ENCODE measurements around the gene TEAD2.

TEAD2 gene

DNA sequence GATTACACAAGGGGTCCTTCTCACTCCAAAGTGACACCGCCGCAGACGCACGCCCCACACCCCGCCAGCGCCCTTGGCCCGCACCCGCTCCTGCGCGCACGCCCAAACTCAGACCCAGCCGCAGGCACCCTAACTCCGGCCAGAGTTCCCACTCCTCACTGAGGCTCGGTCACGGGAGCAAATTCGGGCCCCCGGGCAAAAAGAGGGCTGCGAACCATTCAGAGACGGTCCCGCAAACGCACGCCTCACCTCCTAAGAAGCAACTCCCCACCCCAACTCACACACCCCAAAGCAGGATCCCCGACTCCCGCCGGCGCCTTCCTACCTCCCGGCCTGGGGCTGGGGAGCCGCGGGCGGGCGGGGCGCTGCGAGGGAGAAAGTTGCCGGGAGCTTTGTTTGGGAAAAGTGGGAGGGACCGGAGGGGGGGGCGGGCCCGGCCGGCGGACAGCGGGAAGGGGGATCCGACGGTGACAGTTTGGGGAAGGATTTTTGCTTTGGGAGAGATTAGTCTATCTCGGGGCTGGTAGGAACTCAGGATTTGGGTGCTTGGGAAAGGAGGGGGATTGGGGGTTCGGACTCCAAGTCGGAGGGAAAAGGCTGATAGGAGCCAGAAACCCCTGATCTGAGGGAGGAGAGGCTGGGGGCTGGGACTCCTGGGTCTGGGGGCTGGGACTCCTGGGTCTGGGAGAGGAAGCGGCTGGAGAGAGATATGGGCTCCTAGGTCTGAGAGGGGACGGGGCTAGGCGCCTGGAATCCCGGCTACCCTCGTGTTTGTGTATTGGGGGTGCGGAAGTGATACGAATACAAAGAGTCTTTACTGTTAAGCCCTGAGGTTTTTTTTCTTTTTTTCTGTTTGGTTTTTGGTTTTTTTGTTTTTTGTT is at the start of gene TEAD2:
Gene TEAD2, minus strand, starts transcription at position 369 of the 881 bp plus-strand sequence. CDS start 2,341 bp downstream, outside the sequence.
- H3K4me3 Mint-ChIP-seq: peak within 1 kb of the TSS; percentile 67
- H3K27ac Mint-ChIP-seq: no peak within 1 kb of the TSS
- no peaks in the 10 kb centered on the region for H3K36me3 Mint-ChIP-seq
- H3K9me3 Mint-ChIP-seq (ENCODE audit: low read depth): no peaks in the 10 kb centered on the region
- peaks cover 14% of the 10 kb centered on the region for H3K4me1 Mint-ChIP-seq (ENCODE audit: low read depth)
- peaks cover 2% of the 10 kb centered on the region for H3K27me3 Mint-ChIP-seq

DNA sequence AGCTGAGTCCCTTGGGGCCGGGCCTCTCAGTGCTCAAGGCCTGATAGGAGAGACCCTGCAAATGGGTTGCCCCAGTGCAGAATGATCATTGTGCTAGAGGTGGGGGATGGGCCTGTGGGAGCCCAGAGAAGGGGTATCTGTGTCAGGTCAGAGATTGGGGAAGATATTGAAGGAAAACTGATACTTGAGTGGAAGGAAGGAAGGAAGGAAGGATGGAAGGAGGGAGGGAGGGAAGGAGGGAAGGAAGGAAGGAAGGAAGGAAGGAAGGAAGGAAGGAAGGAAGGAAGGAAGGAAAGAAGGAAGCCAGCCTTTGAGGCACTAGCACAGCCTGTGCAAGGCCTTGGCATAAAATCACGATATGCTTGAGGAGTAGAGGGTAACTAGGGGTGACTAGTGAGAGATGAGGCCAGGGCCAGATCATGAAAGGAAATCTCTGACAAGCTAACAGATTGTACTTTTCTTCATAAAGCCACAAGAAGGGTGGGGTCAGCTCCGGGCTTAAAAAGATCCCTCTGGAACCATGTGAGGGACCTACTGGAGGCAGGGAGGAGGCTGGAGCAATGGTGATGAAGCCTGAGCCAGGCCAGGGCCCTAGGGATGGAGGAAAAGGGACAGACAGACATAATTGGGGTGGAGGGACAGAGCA is 49.6 kb upstream of the TEAD2 start:
- peaks cover 47% of the 10 kb centered on the region for H3K4me1 Mint-ChIP-seq (ENCODE audit: low read depth)
- no peaks in the 10 kb centered on the region for H3K36me3 Mint-ChIP-seq
- no peak overlapping the region for H3K27ac Mint-ChIP-seq
- no peaks in the 10 kb centered on the region for H3K9me3 Mint-ChIP-seq (ENCODE audit: low read depth)
- H3K4me3 Mint-ChIP-seq: no peak overlapping the region
- no peaks in the 10 kb centered on the region for H3K27me3 Mint-ChIP-seq

DNA sequence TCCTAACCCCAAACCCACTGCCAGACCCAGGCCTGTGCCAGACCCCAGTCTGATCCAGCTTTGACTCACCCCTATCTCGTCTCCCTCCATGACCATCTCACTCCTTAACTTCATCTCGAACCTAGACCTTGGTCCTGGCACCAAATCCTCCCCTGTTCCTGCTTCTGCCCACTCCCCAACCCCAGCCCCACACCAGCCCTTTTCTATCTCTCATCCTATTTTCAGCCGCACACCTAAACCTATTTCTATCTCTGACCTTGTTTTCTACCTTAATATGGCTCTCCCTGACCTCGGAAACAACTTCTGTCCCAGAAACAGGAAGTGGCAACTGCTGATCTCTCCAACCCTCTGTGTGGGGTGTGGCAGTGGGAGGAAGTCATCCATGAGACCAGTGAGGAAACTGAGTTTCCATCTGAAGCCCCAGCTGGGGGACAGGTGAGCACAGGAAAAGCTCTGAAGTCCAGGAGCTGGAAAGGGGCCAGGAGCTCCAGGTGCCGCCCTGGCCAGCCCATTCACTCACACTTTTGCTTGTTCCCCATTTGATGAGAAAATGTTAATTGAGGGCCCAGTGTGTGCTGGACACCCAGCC is 47.3 kb upstream of the TEAD2 start:
- Mint-ChIP-seq H3K36me3 (no peaks in the 10 kb centered on the region), H3K9me3 (ENCODE audit: low read depth) (no peaks in the 10 kb centered on the region), H3K27ac (peak overlapping the region; percentile 55), H3K27me3 (no peaks in the 10 kb centered on the region), H3K4me3 (peak overlapping the region; percentile 51), H3K4me1 (ENCODE audit: low read depth) (peaks cover 54% of the 10 kb centered on the region)

GRCh38 chr19:49408816-49409440 is 46.7 kb upstream of the TEAD2 start:
- peaks cover 54% of the 10 kb centered on the region for H3K4me1 Mint-ChIP-seq (ENCODE audit: low read depth)
- peak overlapping the region; percentile 22 for H3K27ac Mint-ChIP-seq
- no peaks in the 10 kb centered on the region for H3K27me3 Mint-ChIP-seq
- H3K36me3 Mint-ChIP-seq: no peaks in the 10 kb centered on the region
- peak overlapping the region; percentile 51 for H3K4me3 Mint-ChIP-seq
- no peaks in the 10 kb centered on the region for H3K9me3 Mint-ChIP-seq (ENCODE audit: low read depth)

- no peaks in the 10 kb centered on the region for H3K9me3 Mint-ChIP-seq (ENCODE audit: low read depth)
- no peaks in the 10 kb centered on the region for H3K27me3 Mint-ChIP-seq
- H3K4me3 Mint-ChIP-seq: no peak overlapping the region
- H3K36me3 Mint-ChIP-seq: no peaks in the 10 kb centered on the region
- H3K4me1 Mint-ChIP-seq (ENCODE audit: low read depth): peaks cover 60% of the 10 kb centered on the region
- no peak overlapping the region for H3K27ac Mint-ChIP-seq
These were observed 45.3 kb upstream of the TEAD2 start for GRCh38 chr19:49407482-49408015.

GRCh38 chr19:49407079-49407478 is 44.9 kb upstream of the TEAD2 start:
- H3K27ac Mint-ChIP-seq: no peak overlapping the region
- H3K27me3 Mint-ChIP-seq: no peaks in the 10 kb centered on the region
- peaks cover 56% of the 10 kb centered on the region for H3K4me1 Mint-ChIP-seq (ENCODE audit: low read depth)
- no peaks in the 10 kb centered on the region for H3K36me3 Mint-ChIP-seq
- H3K4me3 Mint-ChIP-seq: no peak overlapping the region
- no peaks in the 10 kb centered on the region for H3K9me3 Mint-ChIP-seq (ENCODE audit: low read depth)

GRCh38 chr19:49403404-49404187 is 41.4 kb upstream of the TEAD2 start:
- Mint-ChIP-seq H3K36me3 (no peaks in the 10 kb centered on the region), H3K4me3 (no peak overlapping the region), H3K9me3 (ENCODE audit: low read depth) (no peaks in the 10 kb centered on the region), H3K27ac (no peak overlapping the region), H3K27me3 (no peaks in the 10 kb centered on the region), H3K4me1 (ENCODE audit: low read depth) (peaks cover 34% of the 10 kb centered on the region)

DNA sequence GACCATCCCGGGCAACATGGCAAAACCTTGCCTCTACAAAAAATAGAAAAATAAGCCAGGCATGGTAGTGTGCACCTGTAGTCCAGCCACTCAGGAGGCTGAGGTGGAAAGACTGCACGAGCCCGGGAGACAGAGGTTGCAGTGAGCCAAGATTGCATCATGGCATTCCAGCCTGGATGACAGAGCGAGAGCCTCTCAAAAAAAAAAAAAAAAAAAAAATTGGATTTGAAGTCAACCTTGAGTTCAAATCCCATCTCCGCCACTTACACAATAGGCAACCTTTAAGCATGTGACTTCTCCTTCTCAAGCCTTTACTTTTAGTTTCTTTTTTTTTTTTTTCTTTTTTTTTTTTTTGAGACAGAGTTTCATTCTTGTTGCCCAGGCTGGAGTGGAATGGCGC is 37.8 kb upstream of the TEAD2 start:
- Mint-ChIP-seq H3K9me3 (ENCODE audit: low read depth) (no peaks in the 10 kb centered on the region), H3K4me3 (no peak overlapping the region), H3K4me1 (ENCODE audit: low read depth) (peaks cover 32% of the 10 kb centered on the region), H3K36me3 (no peaks in the 10 kb centered on the region), H3K27me3 (no peaks in the 10 kb centered on the region), H3K27ac (no peak overlapping the region)

GRCh38 chr19:49398931-49399330 is 36.7 kb upstream of the TEAD2 start:
- Mint-ChIP-seq H3K36me3 (no peaks in the 10 kb centered on the region), H3K27me3 (no peaks in the 10 kb centered on the region), H3K4me3 (peak overlapping the region; percentile 4), H3K9me3 (ENCODE audit: low read depth) (no peaks in the 10 kb centered on the region), H3K27ac (no peak overlapping the region), H3K4me1 (ENCODE audit: low read depth) (peaks cover 29% of the 10 kb centered on the region)

- H3K4me1 Mint-ChIP-seq (ENCODE audit: low read depth): peaks cover 25% of the 10 kb centered on the region
- H3K9me3 Mint-ChIP-seq (ENCODE audit: low read depth): no peaks in the 10 kb centered on the region
- H3K27me3 Mint-ChIP-seq: no peaks in the 10 kb centered on the region
- H3K4me3 Mint-ChIP-seq: peak overlapping the region; percentile 4
- H3K27ac Mint-ChIP-seq: no peak overlapping the region
- H3K36me3 Mint-ChIP-seq: no peaks in the 10 kb centered on the region
These were observed 35.9 kb upstream of the TEAD2 start for GRCh38 chr19:49398001-49398615.

DNA sequence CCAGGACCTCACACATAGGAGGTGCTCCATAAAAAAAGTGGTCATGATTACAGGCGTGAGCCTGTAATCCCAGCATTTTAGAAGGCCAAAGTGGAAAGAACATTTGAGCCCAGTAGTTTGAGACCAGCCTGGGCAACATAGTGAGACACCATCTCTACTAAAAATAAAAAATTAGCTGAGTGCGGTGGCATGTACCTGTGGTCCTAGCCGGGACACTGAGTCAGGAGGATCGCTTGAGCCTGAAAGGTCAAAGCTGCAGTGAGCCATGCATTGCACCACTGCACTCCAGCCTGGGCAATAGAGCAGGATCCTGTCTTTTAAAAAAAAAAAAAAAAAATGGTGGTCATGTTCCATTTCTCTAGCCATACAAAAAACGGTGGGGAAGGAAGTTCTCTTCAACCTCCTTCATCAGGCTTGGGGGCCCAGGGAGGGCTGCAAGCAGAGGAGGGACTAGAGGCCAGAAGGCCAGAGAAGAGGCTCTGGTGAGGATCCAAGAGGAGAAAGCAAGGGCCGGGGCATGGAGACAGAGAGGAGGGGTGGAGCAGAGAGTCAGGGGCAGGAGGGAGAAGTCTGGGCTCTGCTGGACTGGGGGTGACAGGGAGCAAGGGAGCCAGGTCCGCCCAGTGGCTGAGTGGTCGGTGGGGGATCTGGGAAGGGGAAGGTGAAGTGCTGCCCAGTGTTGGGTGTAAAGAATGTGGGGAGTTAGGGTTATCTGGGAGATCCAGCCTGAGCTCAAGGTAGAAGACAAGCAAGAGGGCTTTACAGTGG is 34.7 kb upstream of the TEAD2 start:
- H3K36me3 Mint-ChIP-seq: no peaks in the 10 kb centered on the region
- H3K9me3 Mint-ChIP-seq (ENCODE audit: low read depth): no peaks in the 10 kb centered on the region
- H3K4me3 Mint-ChIP-seq: no peak overlapping the region
- no peaks in the 10 kb centered on the region for H3K27me3 Mint-ChIP-seq
- H3K4me1 Mint-ChIP-seq (ENCODE audit: low read depth): peaks cover 24% of the 10 kb centered on the region
- H3K27ac Mint-ChIP-seq: no peak overlapping the region

- no peaks in the 10 kb centered on the region for H3K9me3 Mint-ChIP-seq (ENCODE audit: low read depth)
- H3K27ac Mint-ChIP-seq: no peak overlapping the region
- H3K4me3 Mint-ChIP-seq: no peak overlapping the region
- H3K36me3 Mint-ChIP-seq: no peaks in the 10 kb centered on the region
- H3K4me1 Mint-ChIP-seq (ENCODE audit: low read depth): peaks cover 25% of the 10 kb centered on the region
- H3K27me3 Mint-ChIP-seq: no peaks in the 10 kb centered on the region
These were observed 33.6 kb upstream of the TEAD2 start for GRCh38 chr19:49395581-49396407.

GRCh38 chr19:49393881-49394280 is 31.7 kb upstream of the TEAD2 start:
- H3K27me3 Mint-ChIP-seq: no peaks in the 10 kb centered on the region
- no peaks in the 10 kb centered on the region for H3K9me3 Mint-ChIP-seq (ENCODE audit: low read depth)
- no peak overlapping the region for H3K4me3 Mint-ChIP-seq
- no peak overlapping the region for H3K27ac Mint-ChIP-seq
- H3K4me1 Mint-ChIP-seq (ENCODE audit: low read depth): peaks cover 19% of the 10 kb centered on the region
- H3K36me3 Mint-ChIP-seq: no peaks in the 10 kb centered on the region
